PFSK-1 (cell line): Measurements from ENCODE around the gene STK10.

Experiments
- POLR2AphosphoS5 ChIP-seq: IDR thresholded peaks from 2 replicates; pipeline ENCODE4 v1.6.1; 2012; ENCODE audit warnings: low read depth, mild to moderate bottlenecking, control low read depth, low read length, moderate library complexity
- REST ChIP-seq, 2 experiments: IDR thresholded peaks; 2 replicates each; pipeline versions ENCODE4 v1.6.1 to v1.8.0; 2011 to 2012; ENCODE audit warnings: low read depth in 2 of 2, low read length in 2 of 2, control low read depth in 1 of 2, inconsistent platforms in 1 of 2, mild to moderate bottlenecking in 1 of 2, moderate library complexity in 1 of 2; ENCODE audit not compliant: insufficient read depth in 1 of 2

- no peak for TF ChIP-seq POLR2AphosphoS5
- no peak for TF ChIP-seq REST (IDR thresholded peaks at IDR 0.05; ENCODE audit: insufficient read depth in 1 of 2, low read depth in 2 of 2, low read length in 2 of 2)
Measured at GRCh38 chr5:172216345-172216744, 28.3 kb upstream of the STK10 start.
